ENCODE results near the gene RPS2.
"Not testable (repeated sequence)": the region's sequence is repeated elsewhere in the genome, so short reads cannot be mapped to it uniquely, and the experiment has no call there.

The RPS2 gene

GRCh38 chr16:1962161-1963153, 2.2 kb downstream of the RPS2 start:
- not testable (repeated sequence) for DNase-seq

- DNase-seq, result no peak
Observed at GRCh38 chr16:1961651-1962067, 3.0 kb downstream of the RPS2 start.

- no peak for DNase-seq
Observed at GRCh38 chr16:1960665-1961630, 3.7 kb downstream of the RPS2 start.

GRCh38 chr16:1959269-1960039, 5.2 kb downstream of the RPS2 start, which contains the start of gene NDUFB10:
Gene NDUFB10, plus strand, starts transcription at chr16:1959538. Its CDS starts 87 bp downstream, at chr16:1959625.
- DNase-seq, result peak; percentile 48

GRCh38 chr16:1958715-1959268, 5.8 kb downstream of the RPS2 start:
- DNase-seq, result no peak

- DNase-seq, result not testable (repeated sequence)
Observed at GRCh38 chr16:1958143-1958491, 6.5 kb downstream of the RPS2 start.

GRCh38 chr16:1957434-1958142, 7.0 kb downstream of the RPS2 start:
- DNase-seq, result not testable (repeated sequence)

GRCh38 chr16:1953734-1954133, 10.9 kb downstream of the RPS2 start:
- no peak for DNase-seq

GRCh38 chr16:1950559-1950958, 14.1 kb downstream of the RPS2 start:
- no peak for DNase-seq

- DNase-seq, result no peak
Observed at GRCh38 chr16:1950047-1950446, 14.6 kb downstream of the RPS2 start.

GRCh38 chr16:1949507-1949906, 15.1 kb downstream of the RPS2 start:
- no peak for DNase-seq

- DNase-seq, result no peak
Observed at GRCh38 chr16:1947369-1947670, 17.3 kb downstream of the RPS2 start.

GRCh38 chr16:1946495-1947368, 17.9 kb downstream of the RPS2 start:
- DNase-seq, result no peak

- DNase-seq, result no peak
Observed at GRCh38 chr16:1945559-1946391, 18.9 kb downstream of the RPS2 start.

- no peak for DNase-seq
Observed at GRCh38 chr16:1944612-1945199, 19.9 kb downstream of the RPS2 start.

- DNase-seq, result peak; percentile 84
Observed at GRCh38 chr16:1942810-1943726, 21.6 kb downstream of the RPS2 start, which contains the start of gene MSRB1. Gene MSRB1, minus strand, starts transcription at chr16:1943199. Its CDS starts 43 bp downstream, at chr16:1943156.

- no peak for DNase-seq
Observed at GRCh38 chr16:1942047-1942809, 22.4 kb downstream of the RPS2 start.

All from DMS79 treated with DMSO at 0.1 percent for 48 hours (cell line).